H1 (cell line): ENCODE results near the gene SUPT4H1. TPM values are rescaled to one million over a fixed set of nuclear protein-coding genes. Genes with fewer than 3 reads are reported as not detected.

Source experiments
- ATF2 ChIP-seq: IDR thresholded peaks from 2 replicates; pipeline ENCODE4 v1.6.1; 2012; ENCODE audit warnings: low read length, inconsistent platforms
- CBX5 ChIP-seq: fragments of 300-800, 300-1000 bp; sonication (generic); IDR thresholded peaks from 2 replicates; pipeline ENCODE4 v1.7.1; 2016; ENCODE audit warnings: antibody characterized with exemption, low read length, low read depth
- EGR1 ChIP-seq: IDR thresholded peaks from 2 replicates; pipeline ENCODE4 v1.6.1; 2011; ENCODE audit warnings: low read depth, low read length, borderline replicate concordance
- EZH2 ChIP-seq: fragments of 200-600 bp; sonication (generic); IDR thresholded peaks from 2 replicates; pipeline ENCODE4 v1.7.1; 2012; ENCODE audit warnings: low read depth, mild to moderate bottlenecking, moderate library complexity, low read length, inconsistent platforms; ENCODE audit not compliant: severe bottlenecking
- RNF2 ChIP-seq: fragments of 200-900, 300-1000 bp; sonication (generic); IDR thresholded peaks from 2 replicates; pipeline ENCODE4 v1.7.1; 2016; ENCODE audit warnings: borderline replicate concordance, low read depth, mild to moderate bottlenecking, antibody characterized with exemption, low read length; ENCODE audit not compliant: poor library complexity, severe bottlenecking; ENCODE audit errors: missing control alignments
- SIRT6 ChIP-seq: IDR thresholded peaks from one replicate; pipeline ENCODE4 v1.7.1; 2012; ENCODE audit warnings: low read length, inconsistent platforms
- USF2 ChIP-seq: IDR thresholded peaks from 2 replicates; pipeline ENCODE4 v1.6.1; 2011; ENCODE audit warnings: low read length, improper control_type of control experiment
- polyA plus RNA-seq, 7 experiments: library from polyadenylated mRNA; depleted of rRNA in 3 of 7; stranded (reverse) in 5 of 7; unstranded in 2 of 7; fragments of >200 nt in 5 of 7; fragments of 200-250 nt in 2 of 7; gene quantifications; 1 replicate in 5 of 7; 2 replicates in 1 of 7; 4 replicates in 1 of 7; pipeline versions ENCODE4 v1.2.1 to v1.2.3, GENCODE V29; 2011 to 2013; ENCODE audit warnings: missing spikeins in 2 of 7, mixed read lengths in 2 of 7
- total RNA-seq: library from RNA; stranded (reverse); fragmentation: NEBNext Ultra II Directional; extraction: Animal tissue kit (Norgen Biotek cat#: 25700); gene quantifications from 2 replicates; pipeline ENCODE4 v1.2.1, GENCODE V29; 2021

The SUPT4H1 gene
- total and polyA plus RNA-seq, 2 of the 8 experiments (the other 6 are each of a cell fraction or from before 2014, with no cell fraction given): 112 to 143 TPM

GRCh38 chr17:58369214-58370031, 17.4 kb upstream of the SUPT4H1 start (continued):
- TF ChIP-seq USF2 (no peak), EGR1 (no peak), RNF2 (no peak), EZH2 (no peak), SIRT6 (no peak), ATF2 (no peak), CBX5 (no peak)
- TF ChIP-seq, all 59 proteins: peak for 0
